ENCODE measurements around the gene CHIC2. TPM values are rescaled to one million over a fixed set of nuclear protein-coding genes. Genes with fewer than 3 reads are reported as not detected.

The CHIC2 gene
- total RNA-seq, 1 experiment from 2014 or later: 52.3 TPM

DNA sequence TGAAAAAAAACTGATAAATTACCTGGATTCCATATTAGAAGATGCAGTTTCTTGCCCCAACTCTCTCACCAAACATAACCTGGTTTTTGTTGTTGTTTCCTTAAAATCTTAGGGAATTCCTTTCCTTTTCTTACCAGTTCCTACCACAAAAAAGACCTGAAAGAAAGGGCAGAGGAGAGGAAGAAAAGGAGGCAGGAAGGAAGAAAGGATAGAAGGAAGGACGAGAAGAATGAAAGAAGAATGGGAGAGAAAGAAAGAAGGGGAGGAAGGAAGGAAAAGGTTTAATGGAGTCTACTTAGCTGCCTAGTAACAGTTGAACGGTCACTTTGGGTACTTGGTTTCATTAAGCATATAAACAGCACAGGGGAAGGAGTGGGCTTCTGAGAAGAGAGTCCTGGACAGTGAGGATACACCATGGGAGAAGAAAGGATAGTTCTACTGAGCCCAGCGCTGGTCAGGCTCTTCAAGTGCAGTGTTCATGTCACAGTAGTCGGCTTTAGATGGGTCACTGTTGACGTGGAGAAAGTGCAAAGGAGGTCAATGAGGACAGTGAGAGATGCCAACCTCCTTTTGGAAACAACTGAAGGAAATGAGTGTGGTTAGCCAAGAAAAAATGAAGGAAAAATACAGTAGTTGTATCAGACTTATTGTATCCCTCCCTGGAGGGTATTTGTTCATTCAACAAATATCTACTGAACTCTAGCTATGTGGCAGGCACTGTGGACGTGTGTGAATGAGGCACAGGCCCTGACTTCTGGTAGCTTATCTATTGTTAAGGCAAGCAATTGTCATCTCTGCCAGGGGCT is 1.1 kb upstream of the CHIC2 start:
- ChIA-PET POLR2A (ENCODE audit: unreplicated experiment) (interaction anchor here (0.7 to 1.1 kb wide), 2 partner anchors 9 to 20 kb away, joined by 3 to 17 read pairs; no protein-coding TSS in a partner anchor), CTCF (no interaction called here)
- intact Hi-C loops (cut with micrococcal nuclease): loop anchor here (1.0 to 10.0 kb wide), 5 partner anchors 26 to 871 kb away; partner anchors contain the start of gene SCFD2
- no TSS peak for BruUV-seq (replicated peaks)
- Histone ChIP-seq H2AFZ (ENCODE audit: low read length) (peak overlapping the region; percentile 93), H3K79me2 (ENCODE audit: low read length) (peaks cover 39% of the 10 kb centered on the region), H3K27me3 (ENCODE audit: low read length) (no peaks in the 10 kb centered on the region), H3K27ac (ENCODE audit: low read length) (no peak overlapping the region), H3F3A (ENCODE audit: low read length, unreplicated experiment) (no peaks in the 10 kb centered on the region), H3K4me2 (ENCODE audit: low read length) (peak overlapping the region; percentile 76), H3K9me2 (replicated peaks; ENCODE audit: low read length) (no peaks in the 10 kb centered on the region), H3K9ac (ENCODE audit: low read length) (peak overlapping the region; percentile 90; the same call in 1 of the 2 replicates), H4K20me1 (ENCODE audit: low read length) (peaks cover 24% of the 10 kb centered on the region), H3K4me1 (ENCODE audit: insufficient read depth, low read length) (peaks cover 55% of the 10 kb centered on the region), H3K9me3 (ENCODE audit: low read length) (no peaks in the 10 kb centered on the region), H3K4me3 (ENCODE audit: low read length) (peak overlapping the region; percentile 82), H3K36me3 (ENCODE audit: low read depth, low read length) (no peaks in the 10 kb centered on the region)
- TF ChIP-seq EZH2phosphoT487 (IDR thresholded peaks at IDR 0.05; ENCODE audit: borderline replicate concordance, low read length): no peak
- no peak for TF ChIP-seq EZH2 (IDR thresholded peaks at IDR 0.05; ENCODE audit: low read length, unreplicated experiment)
- TF ChIP-seq, protein P1, sequence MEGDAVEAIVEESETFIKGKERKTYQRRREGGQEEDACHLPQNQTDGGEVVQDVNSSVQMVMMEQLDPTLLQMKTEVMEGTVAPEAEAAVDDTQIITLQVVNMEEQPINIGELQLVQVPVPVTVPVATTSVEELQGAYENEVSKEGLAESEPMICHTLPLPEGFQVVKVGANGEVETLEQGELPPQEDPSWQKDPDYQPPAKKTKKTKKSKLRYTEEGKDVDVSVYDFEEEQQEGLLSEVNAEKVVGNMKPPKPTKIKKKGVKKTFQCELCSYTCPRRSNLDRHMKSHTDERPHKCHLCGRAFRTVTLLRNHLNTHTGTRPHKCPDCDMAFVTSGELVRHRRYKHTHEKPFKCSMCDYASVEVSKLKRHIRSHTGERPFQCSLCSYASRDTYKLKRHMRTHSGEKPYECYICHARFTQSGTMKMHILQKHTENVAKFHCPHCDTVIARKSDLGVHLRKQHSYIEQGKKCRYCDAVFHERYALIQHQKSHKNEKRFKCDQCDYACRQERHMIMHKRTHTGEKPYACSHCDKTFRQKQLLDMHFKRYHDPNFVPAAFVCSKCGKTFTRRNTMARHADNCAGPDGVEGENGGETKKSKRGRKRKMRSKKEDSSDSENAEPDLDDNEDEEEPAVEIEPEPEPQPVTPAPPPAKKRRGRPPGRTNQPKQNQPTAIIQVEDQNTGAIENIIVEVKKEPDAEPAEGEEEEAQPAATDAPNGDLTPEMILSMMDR (conservative IDR thresholded peaks at IDR 0.05; ENCODE audit: low read depth, low read length): no peak
- peak; percentile 39 for DNase-seq
- ATAC-seq: no peak

DNA sequence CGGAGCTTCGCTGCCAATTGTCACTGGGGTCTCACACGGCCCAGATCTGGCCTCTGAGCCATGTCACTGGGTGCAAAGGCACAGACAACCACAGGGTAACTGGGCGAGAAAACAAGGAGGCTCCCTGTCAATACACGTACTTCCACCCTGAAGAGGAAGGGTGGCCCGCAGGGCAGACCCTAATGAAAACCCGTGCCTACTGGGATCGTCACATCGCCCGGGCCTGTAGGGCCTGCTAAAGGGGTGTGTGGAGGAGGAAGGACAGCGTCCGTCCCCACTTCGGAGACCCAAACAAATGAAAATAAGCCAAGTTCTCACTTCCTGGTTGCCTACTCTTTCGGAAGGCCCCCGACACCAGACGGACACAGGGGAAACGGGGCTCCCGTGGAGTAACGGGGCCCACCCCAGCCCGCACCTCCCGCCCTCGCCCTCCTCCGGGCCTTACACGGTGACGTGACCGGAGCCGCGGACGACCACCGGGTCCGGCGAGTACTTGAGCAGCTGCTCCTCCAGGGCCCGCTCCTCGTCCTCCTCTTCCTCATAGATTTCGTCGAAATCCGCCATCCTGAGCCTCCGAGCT is 578 bp downstream of the CHIC2 start:
- H3K79me2 ChIP-seq (ENCODE audit: low read length): peaks cover 55% of the 10 kb centered on the region
- H3K27me3 ChIP-seq (ENCODE audit: low read length): no peaks in the 10 kb centered on the region
- no peaks in the 10 kb centered on the region for H3K9me3 ChIP-seq (ENCODE audit: low read length)
- peak overlapping the region; percentile 78 for H2AFZ ChIP-seq (ENCODE audit: low read length)
- peak; percentile 10 for ATAC-seq
- peak overlapping the region; percentile 43 for H3K27ac ChIP-seq (ENCODE audit: low read length)
- no peaks in the 10 kb centered on the region for H3F3A ChIP-seq (ENCODE audit: low read length, unreplicated experiment)
- peaks cover 64% of the 10 kb centered on the region for H3K4me1 ChIP-seq (ENCODE audit: insufficient read depth, low read length)
- DNase-seq: peak; percentile 27
- peak overlapping the region; percentile 90 for H3K9ac ChIP-seq (ENCODE audit: low read length)
- H3K4me3 ChIP-seq (ENCODE audit: low read length): peak overlapping the region; percentile 82
- no peaks in the 10 kb centered on the region for H3K36me3 ChIP-seq (ENCODE audit: low read depth, low read length)
- peak overlapping the region; percentile 89 for H3K4me2 ChIP-seq (ENCODE audit: low read length)
- BruUV-seq (replicated peaks): no TSS peak
- POLR2A ChIA-PET (ENCODE audit: unreplicated experiment): no interaction called here
- CTCF ChIA-PET: no interaction called here
- H4K20me1 ChIP-seq (ENCODE audit: low read length): peaks cover 32% of the 10 kb centered on the region
- no peak for TF ChIP-seq EZH2 (IDR thresholded peaks at IDR 0.05; ENCODE audit: low read length, unreplicated experiment)
- TF ChIP-seq, protein P1 (conservative IDR thresholded peaks at IDR 0.05; ENCODE audit: low read depth, low read length): no peak
- no peak for TF ChIP-seq EZH2phosphoT487 (IDR thresholded peaks at IDR 0.05; ENCODE audit: borderline replicate concordance, low read length)
- intact Hi-C loops (cut with micrococcal nuclease): loop anchor here (1.0 to 10.0 kb wide), 8 partner anchors 18 to 869 kb away; partner anchors contain the start of gene SCFD2
- H3K9me2 ChIP-seq (replicated peaks; ENCODE audit: low read length): no peaks in the 10 kb centered on the region

Measured in PC-3 (cell line).